ENCODE data around the gene CD22.

- no peak for TF ChIP-seq CTCF (IDR thresholded peaks at IDR 0.05)
- TF ChIP-seq POLR2AphosphoS5 (IDR thresholded peaks at IDR 0.05) = no peak
Observed at GRCh38 chr19:35346193-35347052, 17.4 kb downstream of the CD22 start.

Measured in prostate gland (tissue), 2 donors.